ENCODE data around the gene NCKAP1. TPM values are rescaled to one million over a fixed set of nuclear protein-coding genes. Genes with fewer than 3 reads are reported as not detected.

NCKAP1 gene
- total and polyA plus RNA-seq, 10 donors, result 8.9 to 62.5 (median 49.3) TPM

DNA sequence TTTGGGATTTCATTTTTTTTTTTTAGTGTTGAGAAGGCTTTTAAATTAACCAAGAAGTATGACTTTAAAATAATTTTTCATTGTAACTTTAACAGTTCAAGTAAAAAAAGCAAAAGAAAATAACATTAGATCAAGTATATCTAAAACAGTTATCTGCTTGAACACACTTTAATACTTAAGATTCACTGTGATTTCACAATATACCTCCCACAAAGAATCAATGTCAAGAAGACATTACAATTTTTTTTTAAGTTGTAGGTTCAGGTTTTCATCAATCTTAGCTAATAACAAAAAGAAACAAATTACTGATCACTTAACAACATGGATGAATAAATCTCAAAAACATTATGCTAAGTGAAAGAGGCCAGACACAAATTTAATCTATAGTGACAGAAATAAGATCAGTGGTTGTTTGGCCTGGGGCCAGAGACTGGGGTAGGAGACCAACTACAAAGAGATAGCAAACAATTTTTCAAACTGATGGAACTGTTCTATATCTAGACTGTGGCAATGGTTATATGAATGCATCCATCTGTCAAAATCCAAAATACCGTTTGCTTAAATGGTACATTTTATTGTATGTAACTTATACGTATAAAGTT is 97.0 kb downstream of the NCKAP1 start:
- 83 to 92% (median 90%) methylated on average over 2 of the region's 2 CpGs for WGBS, 5 donors
- TF ChIP-seq, protein P1, sequence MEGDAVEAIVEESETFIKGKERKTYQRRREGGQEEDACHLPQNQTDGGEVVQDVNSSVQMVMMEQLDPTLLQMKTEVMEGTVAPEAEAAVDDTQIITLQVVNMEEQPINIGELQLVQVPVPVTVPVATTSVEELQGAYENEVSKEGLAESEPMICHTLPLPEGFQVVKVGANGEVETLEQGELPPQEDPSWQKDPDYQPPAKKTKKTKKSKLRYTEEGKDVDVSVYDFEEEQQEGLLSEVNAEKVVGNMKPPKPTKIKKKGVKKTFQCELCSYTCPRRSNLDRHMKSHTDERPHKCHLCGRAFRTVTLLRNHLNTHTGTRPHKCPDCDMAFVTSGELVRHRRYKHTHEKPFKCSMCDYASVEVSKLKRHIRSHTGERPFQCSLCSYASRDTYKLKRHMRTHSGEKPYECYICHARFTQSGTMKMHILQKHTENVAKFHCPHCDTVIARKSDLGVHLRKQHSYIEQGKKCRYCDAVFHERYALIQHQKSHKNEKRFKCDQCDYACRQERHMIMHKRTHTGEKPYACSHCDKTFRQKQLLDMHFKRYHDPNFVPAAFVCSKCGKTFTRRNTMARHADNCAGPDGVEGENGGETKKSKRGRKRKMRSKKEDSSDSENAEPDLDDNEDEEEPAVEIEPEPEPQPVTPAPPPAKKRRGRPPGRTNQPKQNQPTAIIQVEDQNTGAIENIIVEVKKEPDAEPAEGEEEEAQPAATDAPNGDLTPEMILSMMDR (IDR thresholded peaks at IDR 0.05 in 8 of 11, conservative IDR thresholded peaks at IDR 0.05 in 3 of 11), result no peak
- TF ChIP-seq POLR2AphosphoS5 (IDR thresholded peaks at IDR 0.05), result no peak
- no peak for TF ChIP-seq POLR2A (IDR thresholded peaks at IDR 0.05)

DNA sequence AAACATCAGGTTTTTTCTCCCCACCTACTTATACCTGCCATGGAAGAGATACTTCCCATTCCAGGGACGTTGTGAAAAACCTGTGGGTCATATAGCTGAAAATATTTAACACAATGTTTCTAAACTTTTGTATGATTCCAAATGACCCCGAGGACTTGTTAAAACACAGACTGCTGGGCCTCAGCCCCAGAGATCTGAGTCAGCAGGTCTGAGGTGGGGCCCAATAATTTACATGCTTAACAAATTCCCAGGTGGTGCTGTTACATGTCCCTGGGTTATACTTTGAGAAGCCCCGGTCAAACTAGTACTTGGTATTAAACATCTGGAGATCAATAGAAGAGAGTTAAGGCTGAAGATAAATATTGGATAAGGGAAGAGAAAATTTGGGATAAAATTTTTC is 100.4 kb downstream of the NCKAP1 start:
- H3K36me3 ChIP-seq, result peaks cover 0 to 32% (median 0%) of the 10 kb centered on the region in 6 donors
- no peaks in the 10 kb centered on the region for H3K27me3 ChIP-seq (replicated peaks in 1 of 7)
- no peaks in the 10 kb centered on the region for H3K4me1 ChIP-seq
- WGBS, 5 donors, result 83 to 92% (median 90%) methylated on average over 3 of the region's 3 CpGs
- no peak for TF ChIP-seq POLR2A (IDR thresholded peaks at IDR 0.05)
- TF ChIP-seq, protein P1 (IDR thresholded peaks at IDR 0.05 in 8 of 11, conservative IDR thresholded peaks at IDR 0.05 in 3 of 11), result no peak
- TF ChIP-seq POLR2AphosphoS5 (IDR thresholded peaks at IDR 0.05), result no peak
- H3K4me3 ChIP-seq, result no peak overlapping the region
- H3K27ac ChIP-seq, result no peak overlapping the region
- H3K9me3 ChIP-seq, result no peaks in the 10 kb centered on the region
- no peak for DNase-seq
- intact Hi-C loops (cut with DNase I; ENCODE audit: low total_unique reads), result no loop called here

More for the DNA sequence above, 97.0 kb downstream of the NCKAP1 start:
- DNase-seq, result no peak
- no peaks in the 10 kb centered on the region for H3K4me1 ChIP-seq
- intact Hi-C loops (cut with DNase I; ENCODE audit: low total_unique reads), result no loop called here
- no peak overlapping the region for H3K27ac ChIP-seq
- peaks cover 0 to 8% (median 0%) of the 10 kb centered on the region in 6 donors for H3K36me3 ChIP-seq
- H3K9me3 ChIP-seq, result no peaks in the 10 kb centered on the region
- no peaks in the 10 kb centered on the region for H3K27me3 ChIP-seq (replicated peaks in 1 of 7)
- H3K4me3 ChIP-seq, result no peak overlapping the region

DNA sequence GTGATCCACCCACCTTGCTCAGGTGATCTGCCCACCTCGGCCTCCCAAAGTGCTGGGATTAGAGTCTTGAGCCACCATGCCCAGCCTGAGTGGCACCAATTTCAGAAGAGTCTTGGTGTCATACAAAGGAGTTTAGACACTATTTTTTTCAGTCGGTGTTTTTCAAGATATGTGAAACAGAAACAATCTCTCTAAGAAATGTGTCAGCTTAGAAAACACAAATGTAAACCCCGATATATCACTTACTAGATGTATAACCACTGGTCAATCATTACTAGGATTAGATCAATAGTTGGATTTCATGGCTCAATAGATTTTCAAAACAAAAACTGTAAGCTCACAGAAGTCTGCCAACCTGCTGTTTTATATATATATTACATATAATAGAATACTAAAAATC is 104.6 kb downstream of the NCKAP1 start:
- TF ChIP-seq POLR2AphosphoS5 (IDR thresholded peaks at IDR 0.05) (no peak), POLR2A (IDR thresholded peaks at IDR 0.05) (no peak)
- TF ChIP-seq, protein P1 (IDR thresholded peaks at IDR 0.05 in 8 of 11, conservative IDR thresholded peaks at IDR 0.05 in 3 of 11), result no peak
- no peaks in the 10 kb centered on the region for H3K9me3 ChIP-seq
- H3K4me3 ChIP-seq, result no peak overlapping the region
- intact Hi-C loops (cut with DNase I; ENCODE audit: low total_unique reads), result no loop called here
- H3K36me3 ChIP-seq, result peaks cover 0 to 38% (median 0%) of the 10 kb centered on the region in 6 donors
- H3K27ac ChIP-seq, result no peak overlapping the region
- H3K27me3 ChIP-seq (replicated peaks in 1 of 7), result no peaks in the 10 kb centered on the region
- 90 to 96% (median 92%) methylated on average over 3 of the region's 3 CpGs for WGBS, 5 donors
- no peaks in the 10 kb centered on the region for H3K4me1 ChIP-seq
- DNase-seq, result no peak

DNA sequence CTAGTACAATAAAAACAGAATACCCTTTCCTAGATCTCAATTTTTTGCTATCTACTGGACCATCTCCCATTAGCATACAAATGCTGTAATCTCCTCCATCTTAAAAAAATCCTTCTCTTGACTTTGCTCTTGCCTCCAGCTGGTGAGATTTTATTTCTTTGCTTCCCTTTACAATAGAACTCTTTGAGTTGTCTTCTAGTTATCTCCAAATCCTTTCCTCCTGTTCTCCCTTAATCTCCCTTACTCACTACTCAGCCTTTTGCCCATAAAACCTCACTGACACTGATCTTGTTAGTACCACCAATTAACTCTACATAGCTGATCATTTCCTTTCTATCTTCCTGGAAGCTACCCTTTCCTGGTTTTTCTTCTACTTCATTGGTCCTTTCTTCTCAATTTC is 108.3 kb downstream of the NCKAP1 start:
- intact Hi-C loops (cut with DNase I; ENCODE audit: low total_unique reads), result no loop called here
- H3K36me3 ChIP-seq, result peaks cover 0 to 44% (median 9%) of the 10 kb centered on the region in 6 donors

More for the DNA sequence above, 108.3 kb downstream of the NCKAP1 start:
- no peak for DNase-seq
- Histone ChIP-seq H3K27me3 (replicated peaks in 1 of 7) (no peaks in the 10 kb centered on the region), H3K27ac (no peak overlapping the region), H3K4me3 (no peak overlapping the region), H3K4me1 (no peaks in the 10 kb centered on the region), H3K9me3 (no peaks in the 10 kb centered on the region)
- TF ChIP-seq, protein P1 (IDR thresholded peaks at IDR 0.05 in 8 of 11, conservative IDR thresholded peaks at IDR 0.05 in 3 of 11), result no peak
- TF ChIP-seq POLR2AphosphoS5 (IDR thresholded peaks at IDR 0.05) (no peak), POLR2A (IDR thresholded peaks at IDR 0.05) (no peak)
